ENCODE data around the gene INTS6.

- TF ChIP-seq CTCF (conservative IDR thresholded peaks at IDR 0.05; ENCODE audit: low read depth, low read length) = no peak
- no peak for TF ChIP-seq EZH2 (IDR thresholded peaks at IDR 0.05; ENCODE audit: low read length, unreplicated experiment)
- TF ChIP-seq EZH2phosphoT487 (IDR thresholded peaks at IDR 0.05; ENCODE audit: borderline replicate concordance, low read length) = no peak
These were observed 31.9 kb downstream of the INTS6 start for GRCh38 chr13:51420681-51421490.

All from PC-3 (cell line).